Muscle of leg (tissue), 11 donors: ENCODE measurements around the gene SHISA7. TPM values are rescaled to one million over a fixed set of nuclear protein-coding genes. Genes with fewer than 3 reads are reported as not detected.

Experiments used
- DNase-seq: peaks from one replicate; pipeline ENCODE4 v3.0.0; 2013
- H3K27ac ChIP-seq: one replicate; pipeline ENCODE4 v1.5.1; 2013; ENCODE audit warnings: mild to moderate bottlenecking, low read length, control low read depth
- H3K27me3 ChIP-seq: one replicate; pipeline ENCODE4 v1.6.1; 2013; ENCODE audit warnings: low read length; ENCODE audit not compliant: control insufficient read depth, insufficient read depth
- H3K36me3 ChIP-seq: one replicate; pipeline ENCODE4 v1.6.1; 2013; ENCODE audit warnings: low read length; ENCODE audit not compliant: control insufficient read depth, insufficient read depth
- H3K4me1 ChIP-seq: one replicate; pipeline ENCODE4 v1.6.1; 2013; ENCODE audit warnings: low read length; ENCODE audit not compliant: control insufficient read depth, insufficient read depth
- H3K4me3 ChIP-seq: one replicate; pipeline ENCODE4 v1.5.1; 2013; ENCODE audit warnings: low read length, control low read depth
- H3K9me3 ChIP-seq: replicated peaks from 2 replicates; pipeline ENCODE4 v1.6.1; 2013; ENCODE audit warnings: low read depth, low read length; ENCODE audit not compliant: control insufficient read depth
- WGBS: methylation state at CpG from one replicate; pipeline ENCODE4 v1.1.5; 2013; ENCODE audit warnings: missing lambda C conversion rate; ENCODE audit not compliant: insufficient coverage; 5-methylcytosine and 5-hydroxymethylcytosine counted together
- polyA plus RNA-seq, 8 donors: library from polyadenylated mRNA; unstranded; fragments of 120-200 nt; gene quantifications; one replicate each; pipeline versions ENCODE4 v1.2.1 to v1.2.3, GENCODE V29; 2013; ENCODE audit warnings: inconsistent platforms in 1 of 8, low replicate concordance in 1 of 8; ENCODE audit not compliant: insufficient read length in 8 of 8, insufficient read depth in 1 of 8
- total RNA-seq: library from RNA; stranded (reverse); fragments of 120-200 nt; gene quantifications from one replicate; pipeline ENCODE4 v1.2.4, GENCODE V29; 2013

The SHISA7 gene
- total and polyA plus RNA-seq, 9 donors, result under 0.01 to 0.32 (median 0.16) TPM

- Histone ChIP-seq H3K4me3 (no peak overlapping the region), H3K27me3 (no peaks in the 10 kb centered on the region), H3K4me1 (peaks cover 41% of the 10 kb centered on the region), H3K9me3 (no peaks in the 10 kb centered on the region), H3K36me3 (no peaks in the 10 kb centered on the region), H3K27ac (no peak overlapping the region)
- 76% methylated on average over 13 of the region's 13 CpGs for WGBS
- DNase-seq, result no peak
These were observed 28.2 kb upstream of the SHISA7 start for GRCh38 chr19:55471266-55471665.

- Histone ChIP-seq H3K27ac (no peak overlapping the region), H3K4me3 (no peak overlapping the region), H3K27me3 (no peaks in the 10 kb centered on the region), H3K9me3 (no peaks in the 10 kb centered on the region), H3K4me1 (peaks cover 11% of the 10 kb centered on the region), H3K36me3 (no peaks in the 10 kb centered on the region)
- WGBS, result 23% methylated on average over 4 of the region's 4 CpGs
- DNase-seq, result no peak
These were observed 24.9 kb upstream of the SHISA7 start for GRCh38 chr19:55468054-55468393.

DNA sequence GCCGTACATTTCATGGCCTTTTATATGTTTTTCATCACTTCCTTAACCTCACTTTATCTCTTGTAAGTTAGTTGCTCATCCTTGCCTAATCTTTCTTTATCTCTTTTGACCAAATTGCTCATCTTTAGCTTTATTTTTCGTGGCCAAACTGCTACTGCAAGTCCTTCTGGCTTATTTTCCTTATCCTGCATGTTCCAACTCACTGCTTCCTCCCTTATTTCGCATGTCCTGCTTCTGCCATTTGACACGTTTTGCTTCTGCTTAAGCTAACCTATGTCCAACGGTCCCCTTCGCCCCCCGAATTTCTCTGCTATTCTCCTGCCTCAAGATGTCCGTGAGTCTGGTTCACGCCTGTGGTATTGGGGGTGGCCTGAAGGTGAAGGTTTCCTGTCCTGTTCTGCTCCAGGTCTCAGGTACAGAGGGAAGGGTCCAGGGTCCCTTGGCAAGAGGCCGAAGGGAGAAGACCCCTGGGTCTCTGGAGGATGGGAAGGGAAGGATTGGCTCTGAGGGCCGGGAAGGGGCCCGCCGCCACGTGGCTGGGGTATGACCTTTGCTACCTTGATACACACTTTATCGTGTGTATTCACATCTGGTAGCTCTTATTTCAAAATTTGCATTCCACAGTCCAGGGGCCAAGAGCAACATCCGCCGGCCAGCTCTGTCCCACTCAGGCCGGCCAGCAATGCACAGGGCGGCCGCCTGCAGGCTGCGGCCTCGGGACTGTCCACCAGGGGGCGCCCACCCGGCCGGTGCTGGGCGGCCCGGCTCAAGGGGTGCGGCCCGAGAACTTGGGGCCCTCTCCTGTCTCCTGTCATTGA lies 24.3 kb upstream of the SHISA7 start:
- no peaks in the 10 kb centered on the region for H3K36me3 ChIP-seq
- no peaks in the 10 kb centered on the region for H3K9me3 ChIP-seq
- H3K27me3 ChIP-seq, result no peaks in the 10 kb centered on the region
- DNase-seq, result peak; percentile 85
- H3K27ac ChIP-seq, result no peak overlapping the region
- peaks cover 9% of the 10 kb centered on the region for H3K4me1 ChIP-seq
- 20% methylated on average over 20 of the region's 29 CpGs for WGBS
- no peak overlapping the region for H3K4me3 ChIP-seq

DNA sequence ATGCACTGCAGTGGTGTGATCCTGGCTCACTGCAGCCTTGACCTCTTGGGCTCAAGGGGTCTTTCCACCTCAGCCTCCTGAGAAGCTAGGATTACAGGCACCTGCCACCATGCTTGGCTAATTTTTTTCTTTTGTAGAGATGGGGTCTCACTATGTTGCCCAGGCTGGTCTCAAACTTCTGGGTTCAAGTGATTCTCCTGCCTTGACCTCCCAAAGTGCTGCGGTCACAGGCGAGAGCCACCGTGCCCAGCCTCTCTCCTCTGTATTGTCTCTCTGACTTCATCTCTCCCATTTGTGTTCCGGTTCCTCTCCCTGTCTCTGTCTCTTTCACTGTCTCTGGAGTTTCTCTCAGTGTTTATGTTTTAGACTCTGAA lies 23.1 kb upstream of the SHISA7 start:
- H3K27me3 ChIP-seq, result no peaks in the 10 kb centered on the region
- H3K27ac ChIP-seq, result peak overlapping the region; percentile 42
- H3K4me1 ChIP-seq, result peaks cover 17% of the 10 kb centered on the region
- no peaks in the 10 kb centered on the region for H3K9me3 ChIP-seq
- WGBS, result 83% methylated on average over 3 of the region's 4 CpGs
- no peak for DNase-seq
- H3K4me3 ChIP-seq, result no peak overlapping the region
- no peaks in the 10 kb centered on the region for H3K36me3 ChIP-seq

GRCh38 chr19:55465460-55466240 lies 22.6 kb upstream of the SHISA7 start:
- H3K36me3 ChIP-seq, result no peaks in the 10 kb centered on the region
- H3K4me1 ChIP-seq, result peaks cover 22% of the 10 kb centered on the region
- H3K27ac ChIP-seq, result no peak overlapping the region
- no peaks in the 10 kb centered on the region for H3K27me3 ChIP-seq
- H3K4me3 ChIP-seq, result no peak overlapping the region
- H3K9me3 ChIP-seq, result no peaks in the 10 kb centered on the region
- WGBS, result 79% methylated on average over 7 of the region's 11 CpGs
- DNase-seq, result no peak

- WGBS, result 78% methylated on average over 3 of the region's 14 CpGs
- no peak for DNase-seq
- Histone ChIP-seq H3K36me3 (no peaks in the 10 kb centered on the region), H3K9me3 (no peaks in the 10 kb centered on the region), H3K27ac (no peak within 1 kb of the TSS), H3K4me3 (no peak within 1 kb of the TSS), H3K4me1 (peaks cover 29% of the 10 kb centered on the region), H3K27me3 (no peaks in the 10 kb centered on the region)
These were observed 21.6 kb upstream of the SHISA7 start, which contains the start of gene C19orf85 for GRCh38 chr19:55464662-55465054. TSS of gene C19orf85 (minus strand) at chr19:55464751. CDS start at chr19:55464554, 197 bp downstream.

DNA sequence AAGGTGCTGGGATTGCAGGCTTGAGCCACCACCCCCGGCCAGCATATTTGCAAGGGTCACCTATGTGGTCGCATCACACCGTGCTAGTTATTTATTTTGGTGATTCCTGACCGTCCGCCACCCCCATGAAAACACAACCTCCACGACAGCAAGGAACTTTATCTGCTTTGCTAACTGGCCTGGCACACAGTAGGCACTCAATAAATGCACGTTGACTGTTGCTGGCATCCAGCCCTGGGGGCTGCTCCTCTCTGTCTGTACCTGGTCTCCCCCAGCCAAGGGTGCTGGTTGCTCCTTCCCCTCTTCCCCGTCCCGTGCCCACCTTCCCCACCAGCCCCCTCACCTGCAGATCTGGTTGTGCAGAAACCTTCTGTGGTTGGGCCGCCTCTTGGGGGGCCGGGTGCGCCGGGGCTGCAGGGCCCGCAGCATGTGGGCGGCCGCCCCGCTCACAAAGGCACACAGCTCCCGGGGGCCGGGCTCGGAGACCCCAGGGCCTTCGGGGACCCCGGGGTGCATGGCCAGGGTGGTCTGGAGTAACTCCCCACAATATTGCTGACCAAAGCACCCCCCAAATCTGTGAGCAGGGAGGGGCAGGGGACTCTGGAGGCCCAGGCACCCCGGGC lies 21.1 kb upstream of the SHISA7 start:
- no peaks in the 10 kb centered on the region for H3K36me3 ChIP-seq
- H3K9me3 ChIP-seq, result no peaks in the 10 kb centered on the region
- DNase-seq, result no peak
- H3K27ac ChIP-seq, result no peak overlapping the region
- WGBS, result 81% methylated on average over 16 of the region's 23 CpGs
- H3K27me3 ChIP-seq, result no peaks in the 10 kb centered on the region
- no peak overlapping the region for H3K4me3 ChIP-seq
- peaks cover 31% of the 10 kb centered on the region for H3K4me1 ChIP-seq

- peaks cover 31% of the 10 kb centered on the region for H3K4me1 ChIP-seq
- H3K36me3 ChIP-seq, result no peaks in the 10 kb centered on the region
- no peaks in the 10 kb centered on the region for H3K9me3 ChIP-seq
- no peak overlapping the region for H3K4me3 ChIP-seq
- WGBS, result 77% methylated on average over 14 of the region's 15 CpGs
- DNase-seq, result no peak
- no peaks in the 10 kb centered on the region for H3K27me3 ChIP-seq
- no peak overlapping the region for H3K27ac ChIP-seq
These were observed 20.5 kb upstream of the SHISA7 start for GRCh38 chr19:55463583-55464031.

DNA sequence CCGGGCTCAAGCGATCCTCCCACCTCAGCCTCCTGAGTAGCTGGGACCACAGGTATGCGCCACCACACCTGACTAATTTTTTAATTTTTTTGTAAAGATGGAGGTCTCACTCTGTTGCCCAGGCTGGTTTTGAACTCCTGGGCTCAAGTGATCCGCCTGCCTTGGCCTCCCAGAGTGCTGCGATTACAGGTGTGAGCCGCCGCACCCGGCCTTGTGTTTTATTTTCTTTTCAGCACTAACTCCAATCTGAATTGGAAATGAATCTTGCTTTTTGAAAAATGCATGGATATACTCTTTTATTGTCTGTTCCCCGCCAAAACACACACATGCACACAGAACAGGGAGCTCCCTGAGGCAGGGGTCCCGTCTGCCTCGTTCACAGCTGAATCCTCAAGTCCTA lies 19.6 kb upstream of the SHISA7 start:
- Histone ChIP-seq H3K9me3 (no peaks in the 10 kb centered on the region), H3K4me3 (no peak overlapping the region), H3K36me3 (no peaks in the 10 kb centered on the region), H3K4me1 (peaks cover 27% of the 10 kb centered on the region), H3K27me3 (no peaks in the 10 kb centered on the region), H3K27ac (no peak overlapping the region)
- no peak for DNase-seq
- 80% methylated on average over 1 of the region's 11 CpGs for WGBS
